Measurements from ENCODE around the gene RPS17. TPM values are rescaled to one million over a fixed set of nuclear protein-coding genes. Genes with fewer than 3 reads are reported as not detected.

The RPS17 gene
- total RNA-seq, 2 experiments from 2014 or later, result 1,491 to 1,514 TPM

DNA sequence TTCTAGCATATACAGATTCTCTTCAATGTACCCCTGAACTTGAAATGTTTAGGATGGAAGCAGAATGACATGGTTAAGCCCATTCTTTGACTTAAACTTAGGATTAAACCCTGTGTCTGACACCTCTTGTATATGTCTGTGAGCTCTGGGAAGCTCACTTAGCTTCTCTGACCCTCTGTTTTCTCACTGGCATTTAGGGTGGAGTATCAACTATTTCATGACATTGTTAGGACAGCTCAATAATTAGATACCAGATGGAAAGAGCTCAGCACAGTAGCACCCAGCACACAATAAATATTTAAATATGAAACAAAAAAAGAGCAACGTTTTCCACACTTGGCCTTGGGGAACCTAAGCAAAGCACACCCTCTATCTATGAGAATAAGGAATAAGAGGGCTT lies 18.2 kb upstream of the RPS17 start:
- POLR2A ChIA-PET, result no interaction called here
- ATAC-seq (ENCODE audit: low read depth) (no peak), DNase-seq (no peak)
- Mint-ChIP-seq H3K4me3 (no peak overlapping the region), H3K27me3 (peaks cover 8% of the 10 kb centered on the region), H3K9me3 (no peaks in the 10 kb centered on the region), H3K4me1 (no peaks in the 10 kb centered on the region), H3K27ac (no peak overlapping the region), H3K36me3 (no peaks in the 10 kb centered on the region)

DNA sequence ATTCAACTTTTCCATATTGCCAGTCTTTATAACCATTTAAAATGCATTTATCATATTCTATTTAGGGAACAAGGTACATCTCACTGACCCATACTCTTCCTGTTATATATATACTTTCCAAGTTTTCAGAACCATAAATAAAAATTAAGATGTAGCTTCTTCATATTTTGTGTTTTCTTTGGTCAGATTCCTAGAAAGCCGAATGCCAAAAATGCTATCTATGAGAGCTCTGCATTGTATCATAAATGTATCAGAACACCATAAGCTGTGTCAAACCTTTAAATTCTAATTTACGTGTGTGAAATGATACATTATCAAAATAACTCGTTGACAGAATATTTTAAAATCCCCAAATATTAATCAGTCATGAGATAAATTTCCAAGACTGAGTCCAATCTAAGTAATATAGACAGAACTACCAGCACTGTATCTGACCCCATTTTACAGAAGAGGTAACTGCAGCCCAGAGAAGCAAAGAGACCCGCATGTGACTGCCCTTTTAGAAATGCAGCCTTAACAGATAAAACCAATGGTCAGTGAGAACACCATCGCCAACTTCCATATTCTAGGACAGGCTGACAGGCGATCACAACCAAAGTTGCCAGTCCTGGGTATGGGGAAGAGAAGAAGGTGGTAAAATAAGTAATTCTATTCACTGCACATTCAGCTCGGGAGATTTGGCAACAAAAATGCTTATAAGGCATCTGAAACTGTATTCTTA lies 16.2 kb upstream of the RPS17 start:
- no peak overlapping the region for H3K4me3 Mint-ChIP-seq
- ATAC-seq (ENCODE audit: low read depth) (no peak), DNase-seq (no peak)
- no peak overlapping the region for H3K27ac Mint-ChIP-seq
- no peaks in the 10 kb centered on the region for H3K36me3 Mint-ChIP-seq
- H3K27me3 Mint-ChIP-seq, result peaks cover 11% of the 10 kb centered on the region
- POLR2A ChIA-PET, result no interaction called here
- H3K4me1 Mint-ChIP-seq, result no peaks in the 10 kb centered on the region
- H3K9me3 Mint-ChIP-seq, result no peaks in the 10 kb centered on the region

DNA sequence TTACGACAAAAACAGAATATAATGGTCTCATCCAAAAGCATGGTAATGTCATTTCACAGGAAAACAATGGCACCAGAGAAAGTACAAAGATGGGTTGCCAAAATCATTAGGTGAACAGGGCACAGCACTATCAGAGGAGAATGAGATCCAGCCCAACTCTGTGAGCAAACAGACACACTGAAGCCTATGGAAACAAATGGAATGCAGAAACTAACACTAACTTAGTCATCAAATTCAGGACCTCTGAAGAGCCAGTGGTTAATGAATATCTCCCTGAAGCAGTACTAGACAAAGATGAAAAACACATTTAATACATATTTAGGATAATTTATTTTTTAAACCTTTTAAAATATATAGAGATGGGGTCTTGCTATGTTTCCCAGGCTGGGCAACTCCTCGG lies 14.6 kb upstream of the RPS17 start:
- DNase-seq (no peak), ATAC-seq (ENCODE audit: low read depth) (no peak)
- POLR2A ChIA-PET, result no interaction called here
- Mint-ChIP-seq H3K4me1 (no peaks in the 10 kb centered on the region), H3K27me3 (peaks cover 13% of the 10 kb centered on the region), H3K27ac (no peak overlapping the region), H3K9me3 (no peaks in the 10 kb centered on the region), H3K4me3 (no peak overlapping the region), H3K36me3 (no peaks in the 10 kb centered on the region)

DNA sequence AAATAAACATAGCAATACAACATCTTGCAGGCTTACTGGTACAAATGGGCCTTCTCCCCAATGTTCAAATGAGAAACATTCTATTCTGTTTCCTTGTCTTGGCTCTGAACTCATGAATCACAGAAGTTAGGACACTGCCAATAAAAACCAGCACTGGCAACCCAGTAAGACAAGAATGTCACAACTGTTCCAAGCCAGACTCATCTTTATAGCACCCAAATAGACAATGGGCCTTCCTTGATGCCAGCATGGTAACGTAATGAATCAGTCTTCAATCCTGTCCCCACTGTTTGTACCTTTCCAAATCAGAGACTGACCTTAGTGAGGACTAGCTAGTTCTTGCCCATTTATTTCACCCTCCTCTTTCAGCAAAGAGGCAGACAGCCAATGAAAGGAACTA lies 14.1 kb upstream of the RPS17 start:
- Mint-ChIP-seq H3K4me1 (no peaks in the 10 kb centered on the region), H3K9me3 (no peaks in the 10 kb centered on the region), H3K36me3 (no peaks in the 10 kb centered on the region), H3K27ac (no peak overlapping the region), H3K4me3 (no peak overlapping the region), H3K27me3 (peaks cover 13% of the 10 kb centered on the region)
- POLR2A ChIA-PET, result no interaction called here
- DNase-seq (no peak), ATAC-seq (ENCODE audit: low read depth) (no peak)

DNA sequence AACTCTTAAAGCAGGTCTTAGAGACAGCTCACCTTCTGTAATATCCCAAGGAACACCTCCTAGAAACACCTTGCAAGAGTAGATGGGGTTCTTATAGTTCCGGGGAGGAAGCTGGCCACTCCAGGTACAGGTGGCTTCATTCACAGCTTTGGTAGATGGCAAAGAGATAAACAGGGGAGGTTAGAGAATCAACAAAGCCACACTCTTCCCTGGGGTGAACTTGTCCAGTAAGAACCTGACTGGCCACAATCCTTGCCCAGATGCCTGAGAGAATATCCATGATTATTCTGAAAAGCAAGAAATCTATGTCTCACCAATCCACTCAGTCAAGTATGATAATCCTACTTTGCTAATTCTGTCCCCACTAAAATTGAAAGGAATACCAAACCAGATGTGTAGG lies 13.6 kb upstream of the RPS17 start:
- H3K4me1 Mint-ChIP-seq, result no peaks in the 10 kb centered on the region
- POLR2A ChIA-PET, result no interaction called here
- H3K4me3 Mint-ChIP-seq, result no peak overlapping the region

DNA sequence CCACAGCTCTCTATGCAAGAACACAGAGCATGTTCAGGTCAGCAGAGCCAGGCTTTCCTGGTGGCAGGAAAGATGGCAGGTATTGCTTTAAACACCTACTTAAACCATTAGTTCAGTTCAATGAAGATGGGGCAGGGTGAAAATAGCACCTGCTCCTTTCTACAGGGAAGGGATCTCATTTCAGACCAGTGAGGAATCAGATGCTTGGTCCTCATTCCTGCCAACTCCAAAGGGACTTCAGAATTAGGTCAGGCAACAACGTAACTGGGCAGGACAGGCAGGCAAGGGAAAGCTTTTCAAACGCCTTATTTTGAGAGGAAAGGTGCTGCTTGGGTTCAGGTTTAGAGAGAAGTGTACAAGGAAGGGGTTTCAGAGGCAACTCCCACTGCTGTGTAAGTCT lies 12.6 kb upstream of the RPS17 start:
- H3K9me3 Mint-ChIP-seq, result no peaks in the 10 kb centered on the region
- H3K27me3 Mint-ChIP-seq, result peaks cover 13% of the 10 kb centered on the region
- H3K36me3 Mint-ChIP-seq, result no peaks in the 10 kb centered on the region
- H3K27ac Mint-ChIP-seq, result no peak overlapping the region
- DNase-seq, result no peak
- no peak for ATAC-seq (ENCODE audit: low read depth)
- H3K4me1 Mint-ChIP-seq, result no peaks in the 10 kb centered on the region
- no peak overlapping the region for H3K4me3 Mint-ChIP-seq
- POLR2A ChIA-PET, result no interaction called here

More for the DNA sequence above, 13.6 kb upstream of the RPS17 start:
- H3K9me3 Mint-ChIP-seq, result no peaks in the 10 kb centered on the region
- H3K27ac Mint-ChIP-seq, result no peak overlapping the region
- H3K36me3 Mint-ChIP-seq, result no peaks in the 10 kb centered on the region
- DNase-seq (no peak), ATAC-seq (ENCODE audit: low read depth) (no peak)
- H3K27me3 Mint-ChIP-seq, result peaks cover 13% of the 10 kb centered on the region

DNA sequence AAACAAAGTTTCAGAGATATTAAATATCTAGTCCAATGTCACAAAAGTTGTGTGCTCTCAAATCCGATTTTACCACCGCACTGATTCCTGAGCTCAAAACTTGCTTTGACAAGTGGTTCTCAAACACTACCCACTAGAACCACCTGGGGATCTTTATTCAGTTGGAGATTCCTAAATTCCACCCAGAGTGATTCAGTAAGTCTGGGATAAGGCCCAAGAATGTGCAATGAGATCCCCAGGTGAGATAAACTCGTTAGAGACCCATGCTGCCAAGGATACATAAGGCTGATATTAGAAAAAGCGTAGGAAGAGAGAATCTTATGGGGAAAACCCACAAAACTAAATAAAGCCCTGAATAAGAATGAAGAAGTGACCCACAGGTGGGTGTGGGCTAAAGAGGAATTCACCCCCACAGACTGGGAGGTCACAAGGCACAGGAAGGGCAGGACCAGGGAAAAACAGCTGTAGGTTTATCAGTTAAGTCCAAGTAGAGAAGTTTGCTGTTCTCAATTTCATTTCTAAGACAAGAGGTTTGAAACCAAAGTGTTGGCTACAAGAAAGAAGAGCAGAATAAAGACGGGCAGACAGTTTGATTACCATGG lies 11.5 kb upstream of the RPS17 start:
- no peaks in the 10 kb centered on the region for H3K36me3 Mint-ChIP-seq
- DNase-seq, result no peak
- POLR2A ChIA-PET, result no interaction called here

DNA sequence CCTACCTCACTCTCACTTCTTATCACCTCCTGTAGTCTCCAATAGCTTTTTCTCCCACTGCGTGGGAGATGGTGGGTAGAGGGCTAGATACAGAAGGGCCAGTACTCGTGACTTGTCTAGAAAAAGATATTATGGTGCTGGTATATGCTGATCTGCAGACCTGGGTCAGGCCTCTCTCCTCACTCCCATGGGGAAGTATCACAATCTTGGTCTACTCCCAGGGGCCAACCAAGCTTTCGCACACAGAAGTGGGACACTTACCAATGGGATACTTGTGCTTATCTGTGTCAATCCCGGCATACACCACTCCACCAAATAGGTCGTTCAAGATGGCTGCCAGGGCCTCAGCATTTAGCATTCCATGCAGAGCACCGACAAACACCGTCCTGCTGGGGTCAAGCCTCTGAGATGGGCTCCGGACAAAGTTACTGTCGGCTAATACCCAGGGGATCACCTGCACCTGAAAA lies 9.0 kb upstream of the RPS17 start:
- POLR2A ChIA-PET, result interaction anchor here (1.1 kb wide), 1 partner anchor 9 kb away, joined by 5 read pairs; the partner anchor contains the start of gene RPS17
- Mint-ChIP-seq H3K9me3 (no peaks in the 10 kb centered on the region), H3K4me1 (no peaks in the 10 kb centered on the region), H3K27me3 (peaks cover 6% of the 10 kb centered on the region), H3K36me3 (no peaks in the 10 kb centered on the region), H3K27ac (no peak overlapping the region), H3K4me3 (no peak overlapping the region)
- ATAC-seq (ENCODE audit: low read depth) (no peak), DNase-seq (no peak)

More for the DNA sequence above, 11.5 kb upstream of the RPS17 start:
- no peaks in the 10 kb centered on the region for H3K9me3 Mint-ChIP-seq
- no peak overlapping the region for H3K27ac Mint-ChIP-seq
- H3K4me3 Mint-ChIP-seq, result no peak overlapping the region
- no peaks in the 10 kb centered on the region for H3K4me1 Mint-ChIP-seq
- peaks cover 10% of the 10 kb centered on the region for H3K27me3 Mint-ChIP-seq
- ATAC-seq (ENCODE audit: low read depth), result no peak

DNA sequence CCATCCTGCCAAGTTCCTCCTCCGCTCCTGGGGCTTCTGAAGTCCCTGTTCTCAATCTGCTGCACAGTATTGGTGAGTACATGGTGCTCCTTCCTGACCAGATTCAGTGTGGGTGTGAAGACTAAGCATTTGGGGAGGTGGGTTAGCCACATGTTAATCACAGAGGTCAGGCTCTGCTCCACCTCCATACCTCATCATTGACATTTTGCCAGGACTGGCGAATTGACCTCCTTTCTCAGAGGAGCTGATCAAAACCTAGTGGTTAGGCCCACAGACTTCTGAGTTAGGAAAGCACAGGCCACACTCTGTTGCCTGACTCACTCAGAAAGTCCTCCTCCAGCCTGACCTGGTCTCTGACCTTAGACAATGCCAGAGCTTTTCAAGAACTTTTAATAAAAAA lies 8.4 kb upstream of the RPS17 start:
- Mint-ChIP-seq H3K27ac (no peak overlapping the region), H3K9me3 (no peaks in the 10 kb centered on the region), H3K4me1 (no peaks in the 10 kb centered on the region), H3K4me3 (no peak overlapping the region), H3K36me3 (no peaks in the 10 kb centered on the region), H3K27me3 (peaks cover 4% of the 10 kb centered on the region)
- ATAC-seq (ENCODE audit: low read depth), result no peak
- no peak for DNase-seq
- POLR2A ChIA-PET, result no interaction called here

DNA sequence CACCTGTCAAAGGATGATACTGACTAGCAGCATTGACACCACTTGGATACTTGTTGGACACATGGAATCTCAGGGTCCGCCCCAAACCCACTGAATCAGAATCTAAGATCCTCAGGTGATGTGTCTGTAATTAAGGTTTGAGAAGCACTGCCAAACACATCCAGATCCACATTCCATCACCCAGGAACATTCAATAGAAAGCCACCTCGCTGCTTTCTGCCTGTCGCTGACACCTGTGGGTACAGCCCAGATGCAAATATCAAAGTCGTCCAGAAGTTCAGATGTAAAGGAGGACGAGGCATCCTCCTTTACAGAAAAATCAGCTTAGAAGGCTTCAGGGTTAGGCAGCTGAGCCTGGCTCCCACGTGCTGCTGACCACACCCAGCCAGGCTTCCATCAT lies 5.2 kb upstream of the RPS17 start:
- Mint-ChIP-seq H3K36me3 (no peaks in the 10 kb centered on the region), H3K9me3 (no peaks in the 10 kb centered on the region), H3K4me3 (no peak overlapping the region), H3K27ac (no peak overlapping the region), H3K27me3 (no peaks in the 10 kb centered on the region), H3K4me1 (peaks cover 8% of the 10 kb centered on the region)
- DNase-seq, result no peak
- POLR2A ChIA-PET, result no interaction called here
- ATAC-seq (ENCODE audit: low read depth), result no peak

DNA sequence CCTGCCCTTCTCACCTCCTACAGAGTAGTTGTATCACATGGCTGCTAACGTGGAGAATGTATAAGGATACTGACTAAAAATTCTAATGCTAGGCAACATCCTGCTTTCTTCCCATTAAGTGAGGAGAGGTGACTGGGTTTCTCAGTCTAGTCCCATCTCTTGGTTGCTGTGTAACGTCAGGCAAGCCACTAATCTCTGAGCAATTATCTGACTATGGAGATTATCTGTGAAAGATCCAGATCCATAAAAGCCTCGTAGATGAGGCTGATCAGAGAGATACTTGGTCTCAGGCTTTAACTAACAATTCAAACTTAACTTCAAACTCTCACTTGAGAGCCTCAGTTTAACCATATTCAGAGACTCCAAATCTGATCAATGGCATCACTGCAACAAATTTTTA lies 4.7 kb upstream of the RPS17 start:
- POLR2A ChIA-PET, result no interaction called here
- no peaks in the 10 kb centered on the region for H3K9me3 Mint-ChIP-seq
- no peaks in the 10 kb centered on the region for H3K36me3 Mint-ChIP-seq
- no peaks in the 10 kb centered on the region for H3K27me3 Mint-ChIP-seq
- H3K27ac Mint-ChIP-seq, result no peak overlapping the region
- H3K4me1 Mint-ChIP-seq, result peaks cover 8% of the 10 kb centered on the region
- ATAC-seq (ENCODE audit: low read depth) (no peak), DNase-seq (no peak)
- no peak overlapping the region for H3K4me3 Mint-ChIP-seq

DNA sequence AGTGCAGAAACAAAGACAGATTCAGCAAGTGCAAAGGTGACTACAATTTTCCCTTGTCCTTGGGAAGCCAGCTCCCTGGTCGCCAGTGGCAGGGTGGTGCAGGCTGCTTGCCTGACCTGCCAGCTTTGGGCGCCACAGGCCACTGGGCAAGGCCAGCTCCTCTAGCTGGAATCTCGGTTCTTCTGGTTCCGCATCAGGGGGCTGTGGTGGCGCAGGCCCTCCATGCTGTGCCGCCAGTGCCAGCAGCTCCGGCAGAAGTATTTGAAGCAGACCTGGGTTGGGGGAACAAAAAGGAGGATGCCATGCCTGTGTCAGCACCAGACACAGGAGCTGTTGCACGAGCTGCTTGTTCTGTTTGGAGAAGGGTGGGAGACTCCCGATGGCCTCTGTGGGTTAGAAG lies 4.2 kb upstream of the RPS17 start:
- ATAC-seq (ENCODE audit: low read depth) (no peak), DNase-seq (no peak)
- Mint-ChIP-seq H3K4me1 (peaks cover 8% of the 10 kb centered on the region), H3K36me3 (peaks cover 2% of the 10 kb centered on the region), H3K27me3 (no peaks in the 10 kb centered on the region), H3K9me3 (no peaks in the 10 kb centered on the region), H3K27ac (no peak overlapping the region), H3K4me3 (no peak overlapping the region)
- POLR2A ChIA-PET, result no interaction called here

DNA sequence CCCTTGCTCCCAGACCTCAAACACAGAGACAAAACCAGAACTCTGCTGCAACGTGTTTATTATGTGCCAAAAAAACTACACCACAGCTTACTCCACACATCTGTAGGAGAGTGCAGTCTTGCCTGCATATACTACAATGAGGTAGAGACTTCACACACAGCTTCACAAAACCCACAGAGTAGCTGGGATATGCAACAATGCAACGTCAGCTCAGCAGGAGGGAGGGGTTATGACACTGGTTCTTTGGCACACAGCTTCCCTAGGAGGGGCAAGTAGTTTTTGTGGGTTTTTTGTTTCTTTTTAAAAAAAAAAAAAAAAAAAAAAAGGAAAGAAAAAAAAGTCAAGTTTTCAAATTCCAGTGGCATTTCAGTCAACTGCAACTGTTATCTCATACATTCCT lies 2.9 kb upstream of the RPS17 start:
- no peak overlapping the region for H3K27ac Mint-ChIP-seq
- peaks cover 10% of the 10 kb centered on the region for H3K36me3 Mint-ChIP-seq
- no peaks in the 10 kb centered on the region for H3K27me3 Mint-ChIP-seq
- ATAC-seq (ENCODE audit: low read depth) (no peak), DNase-seq (no peak)
- no peaks in the 10 kb centered on the region for H3K9me3 Mint-ChIP-seq
- H3K4me3 Mint-ChIP-seq, result no peak overlapping the region
- H3K4me1 Mint-ChIP-seq, result peaks cover 14% of the 10 kb centered on the region
- POLR2A ChIA-PET, result interaction anchor here (0.6 kb wide), 1 partner anchor 11 kb away, joined by 7 read pairs; no protein-coding TSS in a partner anchor

DNA sequence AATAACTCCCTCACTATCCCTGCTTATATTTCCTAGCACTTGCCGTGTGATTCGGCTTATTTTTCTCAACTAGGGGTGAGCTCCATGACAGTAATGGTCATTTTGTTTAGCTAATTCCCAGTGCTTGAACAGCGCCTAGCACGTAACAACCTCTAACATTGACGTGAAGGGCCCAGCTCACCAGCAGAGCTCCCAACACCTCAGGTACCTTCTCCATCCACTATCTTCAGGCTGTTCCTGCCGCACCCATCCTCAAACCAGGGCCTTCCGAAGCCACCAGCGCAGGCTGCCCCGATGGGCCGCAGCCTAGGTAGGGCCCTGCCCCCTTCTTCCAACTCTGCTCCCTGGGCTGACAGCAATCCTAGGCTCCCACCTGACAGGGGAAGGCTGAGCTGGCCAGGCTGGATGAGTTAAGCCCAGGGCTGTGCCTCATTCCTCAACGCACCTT lies 751 bp upstream of the RPS17 start:
- ATAC-seq (ENCODE audit: low read depth) (no peak), DNase-seq (no peak)
- Mint-ChIP-seq H3K27me3 (no peaks in the 10 kb centered on the region), H3K4me1 (peaks cover 28% of the 10 kb centered on the region), H3K4me3 (peak overlapping the region; percentile 96), H3K9me3 (no peaks in the 10 kb centered on the region), H3K27ac (peak overlapping the region; percentile 97), H3K36me3 (peaks cover 26% of the 10 kb centered on the region)
- POLR2A ChIA-PET, result interaction anchor here (0.6 to 3.4 kb wide), 14 partner anchors 8 to 667 kb away, joined by 3 to 31 read pairs (median 3); partner anchors contain the start of genes C15orf40, HDGFL3, RAMAC and TM6SF1

All from activated naive CD8-positive, alpha-beta T cell treated with anti-CD3 and anti-CD28 coated beads, Interleukin-2, amount 10 ng/mL, durations not matched to agents 7 days and 5 days (primary cell).